Measurements from ENCODE around the gene EMILIN3. TPM values are rescaled to one million over a fixed set of nuclear protein-coding genes. Genes with fewer than 3 reads are reported as not detected.

Gene EMILIN3
- total RNA-seq, 1 experiment from 2014 or later, result 5.9 TPM

- no peak overlapping the region for H3K23ac ChIP-seq (ENCODE audit: insufficient read length, low read depth, low read length)
- H2BK20ac ChIP-seq (ENCODE audit: low read depth, low read length, poor library complexity, severe bottlenecking), result no peak overlapping the region
- no peaks in the 10 kb centered on the region for H3K79me2 ChIP-seq (ENCODE audit: insufficient read depth, low read length)
- no peak overlapping the region for H3K4ac ChIP-seq (ENCODE audit: low read depth, low read length)
- H4K5ac ChIP-seq (ENCODE audit: insufficient read length, low read depth, low read length), result no peak overlapping the region
- H3K27ac ChIP-seq (ENCODE audit: insufficient read length, low read depth, low read length), result no peak overlapping the region
- H3K14ac ChIP-seq (ENCODE audit: insufficient read depth, low read length), result no peak overlapping the region
- no peaks in the 10 kb centered on the region for H4K20me1 ChIP-seq (ENCODE audit: control insufficient read depth, insufficient read depth, insufficient read length)
- no peaks in the 10 kb centered on the region for H3K23me2 ChIP-seq (ENCODE audit: insufficient read length, low read depth, low read length, poor library complexity, severe bottlenecking)
- peak overlapping the region in 1 of 3 experiments; percentile 48; a peak in 1 of 7 replicates for H3K27ac Mint-ChIP-seq
- no peak overlapping the region for H3K56ac ChIP-seq (ENCODE audit: insufficient read length, low read depth, low read length)
- no CpG with 5 or more reads among the region's 7 CpGs for WGBS (ENCODE audit: extremely low coverage, insufficient read length, low lambda C conversion rate)
- H3K9me3 Mint-ChIP-seq, result no peaks in the 10 kb centered on the region
- H2AK5ac ChIP-seq (ENCODE audit: insufficient read length, low read length), result no peak overlapping the region
- H3K9ac ChIP-seq (ENCODE audit: extremely low read depth, insufficient read length, low read length), result no peak overlapping the region
- H4K91ac ChIP-seq (ENCODE audit: insufficient read length, low read depth, low read length), result no peak overlapping the region
- no peak for DNase-seq
- no peak overlapping the region for H4K8ac ChIP-seq (replicated peaks; ENCODE audit: insufficient read length, low read depth, low read length)
- H3K4me3 Mint-ChIP-seq, result no peak overlapping the region
- H2BK12ac ChIP-seq (ENCODE audit: insufficient read length, low read depth, low read length), result no peak overlapping the region
- TF ChIP-seq, protein P1, sequence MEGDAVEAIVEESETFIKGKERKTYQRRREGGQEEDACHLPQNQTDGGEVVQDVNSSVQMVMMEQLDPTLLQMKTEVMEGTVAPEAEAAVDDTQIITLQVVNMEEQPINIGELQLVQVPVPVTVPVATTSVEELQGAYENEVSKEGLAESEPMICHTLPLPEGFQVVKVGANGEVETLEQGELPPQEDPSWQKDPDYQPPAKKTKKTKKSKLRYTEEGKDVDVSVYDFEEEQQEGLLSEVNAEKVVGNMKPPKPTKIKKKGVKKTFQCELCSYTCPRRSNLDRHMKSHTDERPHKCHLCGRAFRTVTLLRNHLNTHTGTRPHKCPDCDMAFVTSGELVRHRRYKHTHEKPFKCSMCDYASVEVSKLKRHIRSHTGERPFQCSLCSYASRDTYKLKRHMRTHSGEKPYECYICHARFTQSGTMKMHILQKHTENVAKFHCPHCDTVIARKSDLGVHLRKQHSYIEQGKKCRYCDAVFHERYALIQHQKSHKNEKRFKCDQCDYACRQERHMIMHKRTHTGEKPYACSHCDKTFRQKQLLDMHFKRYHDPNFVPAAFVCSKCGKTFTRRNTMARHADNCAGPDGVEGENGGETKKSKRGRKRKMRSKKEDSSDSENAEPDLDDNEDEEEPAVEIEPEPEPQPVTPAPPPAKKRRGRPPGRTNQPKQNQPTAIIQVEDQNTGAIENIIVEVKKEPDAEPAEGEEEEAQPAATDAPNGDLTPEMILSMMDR (conservative IDR thresholded peaks at IDR 0.05), result no peak
- no peak overlapping the region for H2BK15ac ChIP-seq (ENCODE audit: low read depth, low read length)
- H2BK120ac ChIP-seq (ENCODE audit: low read depth, low read length, poor library complexity, severe bottlenecking), result no peak overlapping the region
- H3K4me2 ChIP-seq (ENCODE audit: insufficient read depth, insufficient read length, low read length), result no peak overlapping the region
- H3T11ph ChIP-seq (ENCODE audit: low read length), result no peak overlapping the region
- no peak overlapping the region for H3K18ac ChIP-seq (ENCODE audit: insufficient read length, low read depth, low read length)
- H3K79me1 ChIP-seq (ENCODE audit: insufficient read depth, low read depth, low read length, poor library complexity, severe bottlenecking), result no peaks in the 10 kb centered on the region
- no peaks in the 10 kb centered on the region for H3K4me1 ChIP-seq (ENCODE audit: insufficient read depth, low read length)
- H3K4me1 Mint-ChIP-seq, result peaks cover 3 to 4% of the 10 kb centered on the region in 2 experiments; a peak in 3 of 4 replicates
- no peaks in the 10 kb centered on the region for H3K27me3 ChIP-seq (ENCODE audit: insufficient read depth, low read length)
- H3K27me3 Mint-ChIP-seq (ENCODE audit: low read depth), result no peaks in the 10 kb centered on the region
- H3K9me3 ChIP-seq (ENCODE audit: control insufficient read depth, low read depth, low read length), result no peaks in the 10 kb centered on the region
- peaks cover 27 to 79% (median 73%) of the 10 kb centered on the region in 3 experiments for H3K36me3 Mint-ChIP-seq (ENCODE audit: insufficient read depth in 1 of 3, low read depth in 3 of 3)
- no peak overlapping the region for H2AFZ ChIP-seq (ENCODE audit: low read length)
- H2BK5ac ChIP-seq (ENCODE audit: insufficient read length, low read length), result no peak overlapping the region
These were observed 40.4 kb upstream of the EMILIN3 start for GRCh38 chr20:41406896-41407444.
